H54 (cell line): ENCODE results near the gene YIPF5.

Experiments used
- DNase-seq: peaks from one replicate; pipeline ENCODE4 v3.0.0; 2011; ENCODE audit warnings: low spot score, mixed read lengths; ENCODE audit not compliant: insufficient read length
- FAIRE-seq: peaks from 3 replicates; lab custom pipeline; 2011; peaks lifted over from hg19 to GRCh38; lab: Jason Lieb, UNC
- POLR2A ChIP-seq: IDR thresholded peaks from 2 replicates; pipeline ENCODE4 v1.6.1; 2011; ENCODE audit warnings: low read depth, mild to moderate bottlenecking, low read length

YIPF5 gene

DNA sequence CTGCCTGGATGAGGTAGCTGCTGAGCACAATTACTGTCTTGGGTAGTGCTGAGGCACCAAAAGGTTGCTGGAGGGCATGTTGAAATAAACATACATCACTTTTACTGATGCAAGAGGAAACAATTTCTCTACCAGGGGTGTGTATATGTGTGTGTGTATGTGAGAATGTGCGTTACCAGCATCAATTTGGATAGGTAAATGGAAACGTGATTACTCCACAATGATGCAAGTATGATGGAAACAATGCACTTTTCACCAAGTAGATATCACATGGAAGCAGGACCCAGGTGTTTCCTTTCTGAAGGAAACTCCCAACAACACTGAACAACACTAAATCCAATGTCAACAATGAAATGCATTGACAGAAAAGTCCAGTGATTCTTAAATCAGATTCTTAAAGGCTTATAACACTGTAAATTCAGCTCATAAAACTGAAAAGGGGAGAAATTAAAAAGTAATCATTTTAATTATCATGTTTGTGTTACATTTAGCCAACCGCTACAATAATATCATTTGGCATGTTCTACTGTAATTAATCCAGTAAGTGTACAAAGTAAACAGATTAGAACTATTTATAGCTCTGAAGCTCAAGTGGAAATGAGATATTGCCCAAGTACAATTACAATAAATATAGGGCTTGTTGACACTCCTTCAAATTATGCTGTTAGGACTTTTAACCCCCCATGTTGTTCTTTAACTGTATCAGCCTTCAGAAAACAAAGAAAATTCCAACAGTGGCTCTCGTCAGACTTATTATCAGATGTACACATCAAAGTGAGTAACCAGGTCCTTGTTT is 25.3 kb downstream of the YIPF5 start:
- FAIRE-seq (peak; percentile 55), DNase-seq (no peak)
- TF ChIP-seq POLR2A, result no peak

DNA sequence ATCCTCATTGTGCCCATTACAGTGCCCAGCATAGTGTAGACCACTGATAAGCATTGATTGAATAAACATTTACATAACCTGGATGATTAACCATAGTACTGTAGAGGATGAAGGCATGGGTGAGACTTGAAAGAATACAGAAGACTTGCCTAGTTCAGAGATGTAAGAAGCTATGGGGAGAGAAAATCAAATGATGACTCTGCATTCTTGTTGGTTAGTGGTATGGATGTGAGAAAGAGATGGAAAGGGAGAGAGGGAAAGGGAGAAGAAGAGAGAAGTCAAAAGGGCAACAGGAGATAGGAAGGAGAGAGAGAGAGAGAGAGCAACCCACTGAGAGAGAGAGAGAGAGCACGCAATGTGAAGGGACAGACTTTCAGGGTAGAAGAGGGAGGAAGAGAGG is 26.8 kb downstream of the YIPF5 start:
- TF ChIP-seq POLR2A, result no peak
- FAIRE-seq (no peak), DNase-seq (no peak)

DNA sequence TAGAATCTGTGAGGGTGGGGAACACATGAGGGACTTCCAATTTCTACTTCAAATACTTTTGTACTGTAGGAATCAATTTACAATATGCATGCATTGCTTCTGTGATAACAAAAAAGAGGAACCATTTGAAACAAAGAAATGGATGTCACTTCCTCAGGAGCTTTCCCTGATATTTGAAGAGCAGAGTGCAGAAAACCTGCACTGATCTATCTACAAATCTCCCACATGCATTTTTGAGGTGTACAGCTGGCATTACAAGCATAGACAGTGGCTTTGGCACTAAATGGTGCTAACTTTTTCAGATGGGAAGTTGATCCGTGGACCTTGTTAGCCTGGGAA is 27.7 kb downstream of the YIPF5 start:
- no peak for DNase-seq
- TF ChIP-seq POLR2A, result no peak
- FAIRE-seq, result no peak

DNA sequence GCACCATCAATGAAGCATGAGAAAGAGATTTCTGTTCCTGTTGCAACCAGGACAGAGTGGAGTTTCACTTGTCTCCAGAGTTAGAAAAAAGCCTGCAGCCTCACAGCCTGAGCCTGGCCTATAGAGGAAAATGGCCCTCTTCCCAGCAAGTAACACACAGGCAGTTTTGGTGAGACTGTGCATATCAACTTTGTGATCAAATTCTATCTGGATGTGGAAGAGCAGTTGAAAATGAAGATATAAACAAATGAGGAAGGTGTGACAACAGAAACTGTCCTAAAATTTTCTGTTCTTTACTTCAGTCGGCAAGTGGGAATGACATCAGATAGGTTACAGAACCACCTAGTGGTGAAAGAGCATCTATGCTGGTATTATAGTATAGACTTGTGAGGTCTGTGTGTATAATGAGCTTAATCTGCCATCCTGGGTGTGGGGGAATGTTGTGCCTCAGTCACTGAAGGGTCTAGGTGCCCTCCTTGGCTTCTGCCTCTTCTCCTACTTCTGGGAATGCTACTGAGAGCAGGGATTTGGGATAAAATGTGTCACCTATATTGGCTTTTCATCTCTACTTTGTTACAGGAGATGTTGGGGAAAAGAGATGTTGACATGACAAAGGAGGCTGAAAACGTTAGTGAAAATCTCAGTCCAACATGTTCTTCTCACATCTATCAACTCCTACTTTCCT is 28.2 kb downstream of the YIPF5 start:
- peak; percentile 93 for FAIRE-seq
- DNase-seq, result peak; percentile 6
- no peak for TF ChIP-seq POLR2A

DNA sequence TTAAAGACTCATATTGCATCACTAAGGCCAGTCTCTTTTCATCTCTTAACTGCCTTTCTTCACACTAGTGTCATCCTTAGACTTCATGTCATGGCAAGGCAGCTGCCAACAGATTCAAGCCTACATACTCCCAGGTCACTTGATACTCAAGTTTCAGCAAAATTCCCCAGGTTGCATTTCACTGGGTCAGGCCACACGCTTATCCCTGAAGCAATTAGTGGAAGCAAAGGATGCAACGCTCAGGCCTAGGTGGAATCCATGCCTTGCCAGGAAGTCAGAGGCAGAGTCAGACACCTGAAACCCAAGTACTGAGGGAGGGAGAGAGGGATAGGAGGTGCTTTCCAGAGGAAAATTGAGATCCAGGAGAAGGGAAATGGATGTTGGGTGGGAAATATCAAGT is 28.9 kb downstream of the YIPF5 start:
- no peak for FAIRE-seq
- TF ChIP-seq POLR2A, result no peak
- no peak for DNase-seq

DNA sequence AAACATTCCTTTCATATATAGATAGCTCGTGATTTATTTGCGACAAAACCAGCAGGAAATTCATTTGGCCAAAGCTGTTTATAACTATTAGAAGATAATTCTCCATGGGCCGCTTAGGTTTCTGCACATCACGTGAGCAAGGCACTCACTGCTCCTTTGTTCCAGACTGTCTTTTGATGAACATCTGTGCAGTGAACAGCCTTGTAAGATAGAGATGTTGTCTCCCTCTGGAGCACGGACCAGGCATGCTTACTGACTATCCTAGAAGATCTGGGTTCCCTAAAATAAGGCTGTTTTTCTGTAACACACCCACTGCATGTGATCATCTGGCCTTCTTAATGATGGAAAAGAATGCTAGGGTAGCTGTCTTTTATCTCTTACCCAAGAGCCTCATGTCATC is 30.9 kb downstream of the YIPF5 start:
- DNase-seq, result no peak
- FAIRE-seq, result no peak
- no peak for TF ChIP-seq POLR2A

DNA sequence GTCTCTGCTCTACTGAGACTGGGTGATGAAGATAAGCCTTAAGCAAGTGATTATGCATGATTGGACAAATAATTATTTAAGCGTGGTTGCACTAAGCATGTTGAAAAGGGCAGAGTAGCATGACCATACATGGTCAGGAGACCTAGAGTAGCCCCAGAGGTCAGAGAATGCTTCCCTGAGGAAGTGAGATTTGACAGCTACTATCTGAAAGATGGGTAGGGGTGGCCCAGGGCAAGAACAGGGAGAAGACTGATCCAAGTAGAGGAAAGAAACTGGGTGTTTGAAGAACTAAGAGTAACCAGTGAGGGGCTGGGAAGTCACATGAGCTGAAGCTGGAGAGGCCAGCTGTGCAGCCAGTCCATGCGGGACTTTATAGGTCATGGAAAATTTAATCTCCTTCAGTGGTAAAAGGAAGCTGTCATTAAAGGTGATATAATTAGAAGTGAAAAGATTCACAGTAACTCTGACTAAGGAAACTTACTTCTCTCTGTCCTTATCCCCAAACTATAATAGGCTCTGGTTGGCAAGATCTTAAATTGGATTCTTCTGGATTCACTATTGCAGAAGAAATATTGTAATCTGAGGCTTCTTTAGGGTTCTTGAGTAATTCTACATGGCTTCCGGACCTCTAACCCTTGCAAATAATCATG is 35.2 kb downstream of the YIPF5 start:
- no peak for DNase-seq
- no peak for TF ChIP-seq POLR2A
- FAIRE-seq, result no peak

DNA sequence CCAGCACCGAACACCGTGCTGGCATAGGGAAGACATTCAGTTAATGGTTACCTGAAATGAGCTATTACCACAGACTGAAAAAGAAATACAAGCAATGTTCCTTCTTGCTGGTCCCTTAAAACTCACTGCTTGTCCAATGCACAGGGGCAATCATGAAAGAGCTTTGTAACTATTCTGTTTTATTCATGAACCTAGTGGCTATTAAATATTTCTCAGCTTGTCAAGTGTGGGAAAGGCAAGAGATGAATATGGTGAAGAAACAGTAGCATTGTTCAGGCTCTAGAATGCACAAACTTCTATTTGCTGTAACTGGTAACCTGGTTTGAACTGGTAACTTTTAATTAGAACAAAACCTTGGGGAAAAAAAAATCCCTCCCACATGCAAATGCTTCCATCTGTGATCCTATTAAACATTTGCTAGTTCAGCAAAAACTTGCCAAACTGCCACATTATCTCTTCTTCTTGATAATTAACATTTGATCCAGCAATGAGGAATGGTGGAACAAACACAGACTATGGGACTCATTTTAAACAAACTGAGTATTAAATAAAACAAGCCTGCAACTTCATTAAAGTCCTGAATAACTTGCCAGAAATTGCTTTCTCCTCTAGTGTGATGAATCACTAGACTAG is 36.1 kb downstream of the YIPF5 start:
- DNase-seq (no peak), FAIRE-seq (no peak)
- no peak for TF ChIP-seq POLR2A

DNA sequence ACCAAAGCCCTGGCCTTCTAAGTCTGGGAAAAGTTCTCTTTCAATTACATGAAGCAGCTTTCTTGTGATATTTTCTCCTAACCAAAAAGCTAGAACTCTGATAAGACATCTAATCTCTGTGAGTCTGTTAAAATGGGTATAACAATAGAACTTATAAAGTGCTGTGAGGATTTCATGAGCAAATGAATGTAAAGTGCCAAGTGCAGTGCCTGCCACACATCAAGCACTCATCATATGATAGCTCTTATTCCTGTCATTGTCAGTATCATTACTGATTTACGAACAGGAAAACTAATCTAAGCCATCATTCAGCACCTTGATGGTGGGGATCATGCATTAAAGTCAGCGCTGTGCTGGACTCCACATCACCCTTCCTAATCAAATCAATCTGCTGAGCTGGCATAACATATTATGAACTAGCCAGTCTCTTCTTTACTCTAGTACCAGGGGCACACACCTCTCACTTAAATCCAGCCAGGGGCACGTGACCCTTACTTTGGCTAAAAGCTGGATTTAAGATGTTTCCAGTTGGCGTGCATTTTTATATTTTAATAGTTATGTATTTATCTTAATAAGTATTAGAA is 37.3 kb downstream of the YIPF5 start:
- FAIRE-seq (peak; percentile 84), DNase-seq (no peak)
- no peak for TF ChIP-seq POLR2A

DNA sequence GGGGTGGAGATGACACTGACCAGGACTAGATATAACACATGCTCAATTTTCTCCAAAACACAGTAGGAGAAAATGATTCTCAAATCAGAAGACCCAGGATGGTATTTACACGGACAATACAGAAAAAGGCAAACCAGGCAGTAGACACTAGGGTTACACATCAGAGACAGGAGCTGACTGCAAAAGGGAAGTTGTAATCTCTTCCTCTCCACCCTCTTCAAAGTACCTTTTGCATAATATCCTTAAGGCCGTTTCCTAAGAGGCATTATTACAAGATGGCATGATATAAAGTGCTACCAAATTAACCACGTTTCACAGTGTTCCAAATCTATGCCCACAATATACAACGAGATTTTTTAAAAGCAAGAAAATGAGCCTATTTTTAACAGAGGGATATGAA is 39.2 kb downstream of the YIPF5 start:
- no peak for FAIRE-seq
- TF ChIP-seq POLR2A, result no peak
- no peak for DNase-seq

DNA sequence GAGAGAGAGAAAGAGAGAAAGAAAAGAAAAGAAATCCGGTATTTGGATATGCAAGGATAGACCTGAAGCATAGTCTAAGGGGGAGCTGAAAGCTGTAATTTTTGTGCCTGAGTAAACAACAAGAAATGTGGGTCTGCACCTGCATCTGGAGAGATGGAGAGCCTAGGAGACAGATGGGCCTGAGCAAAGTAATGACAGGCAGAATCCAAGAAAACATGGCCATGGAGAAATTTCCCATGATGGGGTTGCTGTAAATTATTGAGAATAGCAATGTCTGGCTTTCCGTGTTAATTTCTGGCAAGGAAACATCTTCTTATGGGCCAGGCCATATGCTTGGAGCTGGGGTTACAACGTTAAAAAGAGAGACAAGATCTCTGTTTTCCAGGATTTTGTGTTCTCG is 40.2 kb downstream of the YIPF5 start:
- DNase-seq (no peak), FAIRE-seq (no peak)
- no peak for TF ChIP-seq POLR2A

DNA sequence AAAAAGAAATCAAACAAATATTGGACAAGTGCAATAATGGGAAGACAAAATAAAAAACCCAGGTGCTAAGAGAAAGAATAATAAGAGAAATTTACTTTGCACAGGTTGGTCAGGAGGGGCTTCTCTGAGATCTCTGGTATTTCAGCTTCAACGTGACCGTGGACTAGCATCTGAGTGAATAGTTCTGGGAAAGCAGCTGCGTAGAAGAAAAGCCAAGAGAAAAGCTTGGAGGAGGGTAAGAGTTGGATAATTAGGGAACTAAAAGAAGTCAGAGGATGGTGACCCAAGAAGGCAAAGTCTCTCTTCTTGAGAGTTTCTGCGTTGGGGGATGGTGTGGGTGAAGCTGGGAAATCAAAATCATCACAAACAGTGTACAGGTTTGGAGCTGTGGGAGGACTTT is 41.6 kb downstream of the YIPF5 start:
- no peak for FAIRE-seq
- TF ChIP-seq POLR2A, result no peak
- DNase-seq, result no peak

DNA sequence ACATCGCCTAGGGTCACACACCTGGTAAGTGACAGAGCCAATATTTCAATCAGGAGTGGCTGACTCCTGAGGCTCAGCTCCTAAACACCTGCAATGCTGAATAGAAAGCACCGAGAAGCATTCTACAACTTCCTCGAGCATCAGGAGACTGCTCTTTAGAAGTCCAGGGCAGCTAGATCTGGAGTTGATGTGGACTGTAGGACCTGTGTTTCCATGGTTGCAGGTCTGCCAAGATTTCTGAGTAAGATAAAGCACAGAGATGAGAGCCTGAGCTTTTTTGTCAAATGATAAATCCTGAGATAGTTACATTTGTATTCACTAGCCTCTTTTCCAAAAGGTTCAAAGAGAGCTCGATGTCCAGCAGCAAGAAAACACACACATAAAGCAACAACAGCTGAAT is 43.8 kb downstream of the YIPF5 start:
- FAIRE-seq, result no peak
- TF ChIP-seq POLR2A, result no peak
- no peak for DNase-seq
